BJ (cell line): ENCODE data around the gene RBMS2. TPM values are rescaled to one million over a fixed set of nuclear protein-coding genes. Genes with fewer than 3 reads are reported as not detected.
"Not testable (repeated sequence)": the region's sequence is repeated elsewhere in the genome, so short reads cannot be mapped to it uniquely, and the experiment has no call there.

Experiments used
- CTCF ChIA-PET: fragments of 350-600 bp; formaldehyde crosslinking; extraction: SDS; loops from one replicate; lab custom pipeline; 2021; ENCODE audit warnings: antibody characterized with exemption, inconsistent platforms; lab: Yijun Ruan, JAX
- POLR2A ChIA-PET: fragments of 300-600 bp; sonication (Branson Sonifier 250); formaldehyde crosslinking; extraction: SDS; loops from one replicate; lab custom pipeline; 2021; ENCODE audit warnings: antibody characterized with exemption; lab: Charles Lee
- DNase-seq: peaks from one replicate; pipeline ENCODE4 v3.0.0-alpha.2; 2011; ENCODE audit warnings: low read depth
- H3K27me3 ChIP-seq: 2 replicates; pipeline ENCODE4 v1.6.0; 2011; ENCODE audit warnings: low read length; ENCODE audit not compliant: control insufficient read depth, insufficient read depth
- H3K36me3 ChIP-seq: 2 replicates; pipeline ENCODE4 v1.5.1; 2011; ENCODE audit warnings: low read length; ENCODE audit not compliant: control insufficient read depth, insufficient read depth
- H3K4me3 ChIP-seq: 2 replicates; pipeline ENCODE4 v1.5.1; 2011; ENCODE audit warnings: low read depth, mild to moderate bottlenecking, control low read depth, low read length
- CTCF ChIP-seq: IDR thresholded peaks from 2 replicates; pipeline ENCODE4 v1.5.1; 2011; ENCODE audit warnings: low read depth, mild to moderate bottlenecking, control low read depth, inconsistent platforms, low read length, moderate library complexity; ENCODE audit not compliant: insufficient read depth
- polyA plus RNA-seq: library from polyadenylated mRNA; depleted of rRNA; stranded (reverse); fragments of >200 nt; gene quantifications from 2 replicates; pipeline ENCODE4 v1.2.3, GENCODE V29; 2011

Gene RBMS2
- polyA plus RNA-seq, 1 experiment, result 67.9 TPM

- Histone ChIP-seq H3K4me3 (no peak overlapping the region), H3K27me3 (no peaks in the 10 kb centered on the region), H3K36me3 (peaks cover 6% of the 10 kb centered on the region)
- TF ChIP-seq CTCF, result no peak
- POLR2A ChIA-PET, result no interaction called here
- CTCF ChIA-PET, result interaction anchor here (1.3 to 8.1 kb wide), 3 partner anchors 12 to 57 kb away, joined by 3 to 87 read pairs (median 4); no protein-coding TSS in a partner anchor
- no peak for DNase-seq
Measured at GRCh38 chr12:56572288-56572687, 50.7 kb downstream of the RBMS2 start.

GRCh38 chr12:56574210-56574609 is 52.6 kb downstream of the RBMS2 start:
- no peak for TF ChIP-seq CTCF
- POLR2A ChIA-PET, result interaction anchor here (0.5 kb wide), 1 partner anchor 52 kb away, joined by 3 read pairs; no protein-coding TSS in a partner anchor
- CTCF ChIA-PET, result interaction anchor here (1.0 to 8.1 kb wide), 5 partner anchors 17 to 71 kb away, joined by 5 to 87 read pairs (median 8); no protein-coding TSS in a partner anchor
- Histone ChIP-seq H3K36me3 (peaks cover 5% of the 10 kb centered on the region), H3K4me3 (no peak overlapping the region), H3K27me3 (no peaks in the 10 kb centered on the region)
- DNase-seq, result no peak

- CTCF ChIA-PET, result interaction anchor here (0.8 to 8.1 kb wide), 3 partner anchors 50 to 67 kb away, joined by 4 to 87 read pairs (median 5); no protein-coding TSS in a partner anchor
- H3K36me3 ChIP-seq, POLR2A ChIA-PET: not testable (repeated sequence)
Measured at GRCh38 chr12:56577248-56577647, 55.6 kb downstream of the RBMS2 start.

GRCh38 chr12:56578983-56579546 is 57.4 kb downstream of the RBMS2 start:
- Histone ChIP-seq H3K4me3 (no peak overlapping the region), H3K36me3 (peaks cover 7% of the 10 kb centered on the region), H3K27me3 (no peaks in the 10 kb centered on the region)
- CTCF ChIA-PET, result interaction anchor here (0.9 to 8.1 kb wide), 5 partner anchors 10 to 64 kb away, joined by 3 to 87 read pairs (median 4); no protein-coding TSS in a partner anchor
- DNase-seq, result no peak
- no peak for TF ChIP-seq CTCF
- POLR2A ChIA-PET, result no interaction called here

More at GRCh38 chr12:56577248-56577647, 55.6 kb downstream of the RBMS2 start:
- not testable (repeated sequence) for H3K4me3 ChIP-seq, DNase-seq, H3K27me3 ChIP-seq

GRCh38 chr12:56581418-56582145 is 60.0 kb downstream of the RBMS2 start:
- H3K27me3 ChIP-seq, result no peaks in the 10 kb centered on the region
- no peak overlapping the region for H3K4me3 ChIP-seq
- ChIA-PET POLR2A (no interaction called here), CTCF (interaction anchor here (1.1 to 2.4 kb wide), 4 partner anchors 11 to 67 kb away, joined by 3 to 25 read pairs (median 14); no protein-coding TSS in a partner anchor)
- DNase-seq, result no peak
- TF ChIP-seq CTCF, result no peak
- H3K36me3 ChIP-seq, result peaks cover 5% of the 10 kb centered on the region; the same call in 1 of the 2 replicates
